Measurements from ENCODE around the gene FGF1.

Gene FGF1

GRCh38 chr5:142612494-142613270, 73.2 kb downstream of the FGF1 start:
- no peak overlapping the region for H3K4me3 ChIP-seq (ENCODE audit: low read length)
- TF ChIP-seq CTCF (IDR thresholded peaks at IDR 0.05; ENCODE audit: insufficient read depth, low read depth, low read length, missing control alignments) = no peak
- no peak for DNase-seq (ENCODE audit: low read depth)

- peak; percentile 80 for DNase-seq (ENCODE audit: low read depth)
- H3K4me3 ChIP-seq (ENCODE audit: low read length) = no peak overlapping the region
These were observed 74.7 kb downstream of the FGF1 start for GRCh38 chr5:142611154-142611553.

GRCh38 chr5:142610176-142611001, 75.5 kb downstream of the FGF1 start:
- TF ChIP-seq CTCF (IDR thresholded peaks at IDR 0.05; ENCODE audit: insufficient read depth, low read depth, low read length, missing control alignments) = no peak

More at GRCh38 chr5:142611154-142611553, 74.7 kb downstream of the FGF1 start:
- peak; percentile 99 for TF ChIP-seq CTCF (IDR thresholded peaks at IDR 0.05; ENCODE audit: insufficient read depth, low read depth, low read length, missing control alignments)

GRCh38 chr5:142609142-142609541, 76.7 kb downstream of the FGF1 start:
- DNase-seq (ENCODE audit: low read depth) = peak; percentile 6
- H3K4me3 ChIP-seq (ENCODE audit: low read length) = no peak overlapping the region

More at GRCh38 chr5:142610176-142611001, 75.5 kb downstream of the FGF1 start:
- DNase-seq (ENCODE audit: low read depth) = no peak
- no peak overlapping the region for H3K4me3 ChIP-seq (ENCODE audit: low read length)

GRCh38 chr5:142608081-142608480, 77.8 kb downstream of the FGF1 start:
- TF ChIP-seq CTCF (IDR thresholded peaks at IDR 0.05; ENCODE audit: insufficient read depth, low read depth, low read length, missing control alignments) = no peak
- H3K4me3 ChIP-seq (ENCODE audit: low read length) = no peak overlapping the region
- no peak for DNase-seq (ENCODE audit: low read depth)

More at GRCh38 chr5:142609142-142609541, 76.7 kb downstream of the FGF1 start:
- TF ChIP-seq CTCF (IDR thresholded peaks at IDR 0.05; ENCODE audit: insufficient read depth, low read depth, low read length, missing control alignments) = no peak

- no peak for TF ChIP-seq CTCF (IDR thresholded peaks at IDR 0.05; ENCODE audit: insufficient read depth, low read depth, low read length, missing control alignments)
- no peak for DNase-seq (ENCODE audit: low read depth)
- H3K4me3 ChIP-seq (ENCODE audit: low read length) = no peak overlapping the region
These were observed 80.3 kb downstream of the FGF1 start for GRCh38 chr5:142605611-142606010.

Measured in epithelial cell of esophagus (primary cell).